NCI-H2081 (cell line): ENCODE measurements around the gene TSSK2.
A peak's percentile ranks its signal among the peaks of the same experiment; 100 is the strongest.
"Not testable (repeated sequence)": the region's sequence is repeated elsewhere in the genome, so short reads cannot be mapped to it uniquely, and the experiment has no call there.

ENCODE experiments used
- DNase-seq, 2 experiments: peaks; one replicate each; lab custom pipeline; 2025; lab: John Stamatoyannopoulos, UW

TSSK2 gene

DNA sequence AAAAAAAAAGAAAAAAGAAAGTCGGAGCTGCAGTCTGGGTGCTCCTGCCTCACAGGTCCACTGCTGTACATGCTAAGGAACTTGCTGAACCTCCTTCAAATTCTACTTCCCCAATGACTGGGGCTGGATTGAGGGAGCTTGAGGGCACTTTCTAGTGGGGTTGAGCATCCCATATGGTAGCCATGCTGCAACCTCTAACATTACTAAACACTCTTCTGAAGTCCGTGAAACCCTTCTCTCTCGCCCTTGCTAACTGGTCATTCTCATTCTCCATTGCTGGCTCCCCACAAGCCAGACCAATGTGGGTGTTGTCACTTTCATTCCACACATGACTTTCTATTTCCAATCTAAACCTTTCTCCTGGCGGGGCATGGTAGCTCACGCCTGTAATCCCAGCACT, 12.1 kb downstream of the TSSK2 start:
- DNase-seq = no peak

DNA sequence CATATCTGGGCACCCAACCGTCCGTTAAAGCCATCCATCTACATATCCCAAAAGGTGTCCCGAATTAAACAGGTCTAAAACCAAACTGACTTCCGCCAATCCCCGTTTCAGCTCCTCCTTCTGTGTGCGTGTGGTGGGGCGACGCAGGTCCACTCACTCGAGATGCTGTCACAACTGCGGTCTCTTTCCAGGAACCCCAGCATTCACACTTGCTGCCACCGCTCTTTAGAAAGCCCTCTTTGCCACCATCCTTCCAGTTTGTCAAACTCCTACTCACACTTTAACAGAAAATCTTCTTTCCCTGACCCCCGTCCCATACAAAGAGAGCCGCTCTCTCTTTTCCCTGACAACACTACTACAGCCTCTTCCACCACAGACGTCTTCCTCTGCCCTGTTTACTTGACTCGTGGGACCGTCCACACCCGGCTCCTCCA, 12.9 kb downstream of the TSSK2 start:
- no peak for DNase-seq

DNA sequence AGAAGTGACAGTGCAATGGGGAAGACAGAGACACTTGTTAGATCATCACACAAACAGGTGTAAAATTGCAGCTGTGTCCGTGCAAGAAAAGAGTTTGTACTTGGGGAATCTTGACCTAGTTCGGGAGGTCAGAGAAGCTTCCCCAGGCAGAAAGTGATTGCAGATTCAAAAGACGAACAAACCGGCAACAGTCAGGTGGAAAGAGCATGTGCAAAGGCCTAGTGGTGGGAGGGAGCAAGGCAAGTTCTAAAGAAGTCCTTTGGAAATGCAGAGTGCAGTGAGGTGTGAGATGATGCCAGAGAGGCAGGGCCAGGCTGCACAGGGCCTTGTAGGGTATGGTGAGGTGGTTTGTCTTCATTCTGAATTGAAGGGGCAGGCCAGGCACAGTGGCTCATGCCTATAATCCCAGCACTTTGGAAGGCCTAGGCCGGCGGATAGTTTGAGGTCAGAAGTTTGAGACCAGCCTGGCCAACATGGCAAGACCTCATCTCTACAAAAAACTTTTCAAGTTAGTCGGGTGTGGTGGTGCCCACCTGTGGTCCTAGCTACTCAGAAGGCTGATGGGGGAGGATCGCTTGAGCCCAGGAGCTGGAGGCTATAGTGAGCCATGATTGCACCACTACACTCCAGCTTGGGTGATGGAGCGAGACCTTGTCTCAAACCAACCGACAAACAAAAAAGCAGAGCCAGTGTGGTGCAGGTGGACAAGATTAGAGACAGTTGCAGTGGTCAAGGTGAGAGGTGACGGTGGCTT, 15.3 kb downstream of the TSSK2 start:
- DNase-seq = no peak

DNA sequence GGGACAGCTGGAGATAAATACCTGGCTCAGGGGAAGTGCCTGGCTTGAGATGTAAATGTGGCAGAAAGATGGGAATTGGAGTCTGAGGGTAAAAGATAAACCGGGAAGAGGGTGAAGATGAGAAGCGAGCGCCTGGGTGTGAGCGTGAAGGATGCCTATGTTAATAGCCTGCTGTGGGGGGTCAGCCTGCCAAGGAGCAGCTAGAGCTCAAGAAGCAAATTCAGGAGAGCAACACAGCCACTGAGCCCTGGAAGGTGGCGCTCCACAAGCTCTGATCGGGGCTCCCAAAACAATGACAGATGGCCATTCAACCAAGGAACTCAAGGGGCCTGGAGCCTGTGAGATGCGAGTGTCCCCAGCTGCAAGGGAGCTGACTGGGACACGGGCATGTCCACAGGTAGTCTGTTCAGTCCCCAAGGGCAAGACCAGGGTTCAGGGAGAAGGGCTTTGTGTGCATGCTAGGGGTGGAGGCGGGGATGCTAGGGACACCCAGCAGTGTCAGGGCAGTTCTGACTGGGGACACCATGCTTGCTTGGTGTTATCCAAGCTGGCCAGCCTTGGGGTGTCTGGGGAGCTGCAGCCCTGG, 16.2 kb downstream of the TSSK2 start:
- no peak for DNase-seq

DNA sequence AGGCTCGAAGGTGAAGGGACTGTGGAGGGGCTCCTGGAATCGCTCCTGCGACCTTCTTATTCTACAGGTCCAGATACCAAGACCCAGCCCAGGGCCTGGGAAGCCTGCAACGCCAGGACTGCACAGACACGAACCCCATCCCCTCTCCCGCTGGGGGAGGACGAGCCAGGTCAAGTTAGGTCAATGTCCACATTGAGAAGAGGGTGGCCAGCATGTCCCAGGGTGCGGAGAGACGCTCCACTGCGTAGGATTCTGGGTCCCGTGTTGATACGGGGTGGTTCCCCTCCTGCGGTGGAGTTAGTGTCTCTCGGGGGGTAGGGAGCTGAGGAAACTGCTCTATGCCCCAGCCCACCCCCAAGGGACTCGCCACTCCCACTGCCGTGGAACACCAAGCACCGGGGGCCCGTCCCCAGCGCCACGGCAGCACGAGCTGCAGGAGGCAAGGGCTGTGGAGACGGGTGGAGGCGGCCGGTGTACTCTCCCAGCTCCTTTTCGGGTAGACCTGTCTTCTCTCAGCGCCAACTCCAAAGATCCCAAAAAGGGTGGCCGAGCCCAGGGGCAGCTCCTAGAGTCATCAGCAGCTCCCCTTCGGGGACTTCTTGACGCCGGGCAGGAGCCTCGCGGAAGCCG, 17.4 kb downstream of the TSSK2 start:
- no peak for DNase-seq

DNA sequence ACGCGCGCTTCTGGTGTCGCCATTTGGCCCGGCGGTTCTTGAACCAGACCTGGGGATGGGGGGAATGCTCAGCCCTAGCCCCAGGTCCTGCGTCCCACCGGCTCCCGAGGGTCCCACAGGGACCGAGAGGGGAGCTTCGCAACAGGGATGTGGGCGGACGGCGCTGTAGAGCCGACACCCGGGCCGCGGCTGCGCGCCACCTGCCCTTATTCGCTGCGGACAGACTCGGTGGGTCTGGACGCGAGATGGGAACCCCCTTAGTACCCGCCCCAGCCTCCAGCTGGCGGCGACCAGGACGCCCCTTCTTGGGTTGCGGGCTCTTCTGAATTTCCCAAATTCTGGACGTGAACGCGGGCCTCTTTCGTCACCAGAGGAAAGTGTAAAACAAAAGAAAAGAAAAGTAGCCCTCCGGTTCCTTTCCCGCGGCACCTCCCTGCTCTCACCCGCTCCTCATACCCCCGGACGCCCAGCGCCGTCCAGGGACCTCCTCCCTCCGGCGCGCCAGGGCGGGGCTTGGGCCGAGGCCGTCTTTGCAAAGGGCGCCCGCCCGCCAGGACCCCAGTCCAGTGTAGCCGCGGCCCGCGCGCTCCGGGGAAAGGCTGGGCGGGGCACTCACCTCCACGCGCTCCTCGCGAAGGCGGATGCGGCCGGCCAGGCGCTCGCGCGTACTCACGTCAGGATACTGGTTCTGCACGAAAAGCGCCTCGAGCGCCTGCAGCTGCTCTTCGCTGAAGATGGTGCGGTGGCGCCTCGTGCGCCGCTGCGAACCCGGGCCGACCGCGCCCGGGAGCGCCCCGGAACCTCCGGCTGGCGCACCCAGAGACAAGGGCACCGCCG, 18.2 kb downstream of the TSSK2 start:
- DNase-seq = peak in 1 of 2 experiments; percentile 41

DNA sequence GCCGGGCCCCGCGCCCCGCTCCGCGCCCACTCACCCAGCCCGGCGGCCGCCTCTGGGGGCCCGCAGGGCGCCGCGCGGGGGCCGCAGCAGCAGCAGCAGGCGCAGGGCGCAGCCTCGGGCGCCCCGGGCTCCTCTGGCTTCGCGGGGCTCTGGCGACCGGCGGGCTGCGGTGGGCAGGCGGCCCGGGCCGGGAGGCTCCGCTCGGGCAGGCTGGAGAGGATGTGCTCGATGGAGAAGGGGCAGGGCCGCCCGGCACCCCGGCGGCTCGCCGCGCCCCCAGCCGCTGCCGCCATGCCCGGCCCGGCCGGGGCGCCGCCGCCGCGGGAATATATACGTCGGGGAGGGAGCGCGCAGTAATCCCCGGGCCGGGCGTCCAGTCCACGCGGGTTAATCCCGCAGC, 18.9 kb downstream of the TSSK2 start, which contains the start of gene GSC2:
TSS of gene GSC2 (minus strand) at position 302 of the 400 bp plus-strand sequence. CDS start at position 293, 9 bp downstream.
- DNase-seq = no peak

DNA sequence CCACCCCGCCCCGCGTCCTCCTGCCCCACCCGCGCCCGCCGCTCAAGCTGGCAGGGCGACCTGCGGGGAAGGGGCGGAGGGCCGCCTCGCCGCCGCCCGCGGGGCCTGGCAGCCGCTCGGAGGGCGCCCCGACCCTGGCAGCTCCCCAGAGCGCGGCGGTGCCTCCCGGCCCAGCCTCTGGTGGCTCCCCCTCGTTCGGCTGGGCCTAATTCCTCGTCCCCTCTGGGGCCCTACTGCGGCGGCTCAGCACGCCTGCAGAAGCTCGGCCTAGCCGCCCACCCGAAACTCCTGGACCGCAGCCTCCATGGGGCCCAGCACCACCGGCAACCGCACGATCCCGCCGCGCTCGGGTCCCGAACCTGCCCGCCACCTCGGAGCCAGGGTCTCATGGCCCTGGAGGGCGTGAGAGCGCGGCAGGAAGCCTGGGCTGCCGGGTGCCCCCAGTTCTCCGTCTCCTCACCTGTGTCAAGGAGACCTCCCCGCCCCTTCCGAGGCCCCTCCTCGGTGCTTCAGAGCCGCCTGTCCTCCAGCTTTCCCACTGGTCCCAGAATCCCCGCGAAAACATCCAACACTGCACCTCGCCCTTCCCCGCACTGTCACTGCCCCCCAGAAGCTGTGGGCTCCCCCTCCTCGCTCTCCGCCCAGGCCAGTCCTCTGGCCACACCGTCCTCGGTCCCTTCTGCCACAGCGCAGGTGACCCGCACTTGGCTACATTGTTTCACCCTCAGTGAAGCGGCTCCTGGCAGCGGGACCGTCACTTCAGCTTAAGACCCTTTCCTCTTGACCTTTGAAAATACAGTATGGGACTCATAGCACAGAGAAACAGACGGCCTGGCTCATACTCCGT, 19.6 kb downstream of the TSSK2 start:
- no peak for DNase-seq

DNA sequence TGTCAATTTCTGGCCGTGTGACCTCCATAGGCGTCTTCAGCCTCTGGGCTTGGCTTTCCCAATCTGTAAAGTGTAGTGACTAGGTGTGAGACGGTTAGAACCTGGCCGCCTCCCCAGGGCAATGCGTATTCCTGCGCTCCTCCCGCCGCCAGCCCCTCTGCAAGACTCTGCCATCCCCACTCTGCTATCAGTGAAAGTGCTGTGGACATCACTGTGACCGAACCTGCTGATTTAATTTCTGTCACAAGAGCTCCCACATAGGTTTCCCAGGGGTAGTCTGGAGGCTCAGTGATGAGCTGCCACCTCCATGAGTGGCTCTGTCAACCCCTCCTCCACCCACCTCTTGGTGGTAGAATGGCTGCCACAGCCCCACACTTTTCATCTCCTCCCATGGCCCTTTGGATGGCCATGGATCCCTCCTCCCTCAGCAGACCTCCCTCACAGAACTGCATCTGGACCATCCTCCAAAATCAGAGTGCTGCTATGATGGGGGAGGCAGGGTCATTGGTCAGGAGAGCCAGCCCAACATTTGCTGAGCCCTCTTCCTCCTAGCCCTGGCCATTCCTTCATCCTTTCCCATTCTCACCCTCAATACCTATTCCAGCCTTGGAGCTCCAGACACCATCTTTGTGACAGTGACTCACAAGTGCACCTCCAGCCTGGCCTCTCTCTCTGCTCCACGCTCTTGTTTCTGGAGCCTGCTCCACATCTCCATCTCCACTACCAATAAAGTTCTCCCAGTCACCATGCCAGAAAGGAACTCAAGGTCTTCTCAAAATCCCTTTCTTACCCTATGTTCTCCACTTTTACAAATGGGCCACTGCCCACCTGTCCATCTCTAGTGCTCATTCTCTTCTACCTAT, 20.5 kb downstream of the TSSK2 start:
- DNase-seq = no peak

DNA sequence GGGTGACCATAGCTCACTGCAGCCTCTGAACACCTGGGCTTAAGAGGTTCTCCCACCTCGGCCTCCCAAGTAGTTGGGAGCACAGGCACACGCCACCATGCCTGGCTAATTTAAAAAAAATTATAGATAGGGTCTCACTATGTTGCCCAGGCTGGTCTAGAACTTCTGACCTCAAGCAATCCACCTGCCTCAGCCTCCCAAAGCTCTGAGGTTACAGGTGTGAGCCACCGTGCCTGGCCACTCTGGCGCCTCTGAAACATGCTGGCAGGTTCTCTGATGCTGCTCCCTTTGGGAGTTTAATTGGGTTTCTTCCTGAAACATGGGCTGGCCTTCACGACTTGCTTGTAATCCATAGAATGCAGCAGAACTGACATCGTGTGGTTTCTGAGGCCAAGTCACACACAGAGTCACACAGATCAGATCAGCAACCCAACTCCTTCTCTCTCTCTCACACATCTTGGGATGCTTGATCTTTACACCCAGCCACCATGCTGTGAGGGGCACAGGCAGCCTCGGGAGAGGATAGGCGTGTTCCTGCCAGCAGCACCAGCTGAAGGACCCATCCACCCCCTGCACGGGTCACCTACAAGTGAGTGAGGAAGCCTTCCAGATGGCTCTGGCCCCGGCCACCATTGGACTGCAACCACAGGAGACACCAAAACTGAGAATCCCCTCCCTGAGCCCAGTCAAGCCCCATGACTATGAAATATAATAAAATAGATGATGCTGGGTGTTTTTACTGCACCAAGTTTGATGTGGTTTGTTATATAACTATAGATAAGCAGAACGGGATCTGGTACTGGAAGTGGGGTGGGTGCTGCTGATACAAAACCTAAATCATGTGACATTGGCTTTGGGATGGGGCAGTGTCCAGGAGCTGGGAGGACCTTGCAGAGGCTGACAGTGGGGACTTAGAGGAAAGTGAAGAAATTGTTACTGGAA, 22.1 kb downstream of the TSSK2 start:
- DNase-seq = no peak

DNA sequence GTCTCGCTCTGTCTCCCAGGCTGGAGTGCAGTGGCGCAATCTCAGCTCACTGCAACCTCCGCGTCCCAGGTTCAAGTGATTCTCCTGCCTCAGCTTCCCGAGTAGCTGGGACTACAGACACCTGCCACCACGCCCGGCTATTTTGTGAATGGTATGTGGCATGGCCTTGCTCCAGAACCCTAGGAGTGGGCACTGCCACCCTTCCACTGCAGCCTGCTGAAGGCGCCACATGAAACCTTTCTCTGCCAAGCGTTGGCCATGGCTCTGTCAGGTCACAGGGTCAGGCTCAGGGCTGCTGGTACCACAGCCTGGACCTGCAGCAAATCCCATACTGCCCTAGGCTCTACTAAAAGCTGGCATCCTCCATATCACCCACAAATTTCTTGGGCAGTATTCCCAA, 25.0 kb downstream of the TSSK2 start:
- not testable (repeated sequence) for DNase-seq

DNA sequence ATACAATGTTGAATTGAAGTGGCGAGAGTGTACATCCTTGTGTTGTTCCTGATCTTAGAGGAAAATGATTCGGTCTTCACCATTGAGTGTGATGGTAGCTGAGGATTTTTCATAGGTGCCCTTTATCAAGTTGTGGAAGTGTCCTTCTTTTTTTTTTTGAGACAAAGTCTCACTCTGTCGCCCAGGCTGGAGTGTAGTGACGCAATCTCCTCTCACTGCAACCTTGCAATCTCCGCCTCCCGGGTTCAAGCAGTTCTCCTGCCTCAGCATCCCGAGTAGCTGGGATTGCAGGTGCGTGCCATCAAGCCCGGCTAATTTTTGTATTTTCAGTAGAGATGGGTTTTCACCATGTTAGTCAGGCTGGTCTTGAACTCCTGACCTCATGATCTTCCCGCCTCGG, 27.5 kb downstream of the TSSK2 start:
- not testable (repeated sequence) for DNase-seq

DNA sequence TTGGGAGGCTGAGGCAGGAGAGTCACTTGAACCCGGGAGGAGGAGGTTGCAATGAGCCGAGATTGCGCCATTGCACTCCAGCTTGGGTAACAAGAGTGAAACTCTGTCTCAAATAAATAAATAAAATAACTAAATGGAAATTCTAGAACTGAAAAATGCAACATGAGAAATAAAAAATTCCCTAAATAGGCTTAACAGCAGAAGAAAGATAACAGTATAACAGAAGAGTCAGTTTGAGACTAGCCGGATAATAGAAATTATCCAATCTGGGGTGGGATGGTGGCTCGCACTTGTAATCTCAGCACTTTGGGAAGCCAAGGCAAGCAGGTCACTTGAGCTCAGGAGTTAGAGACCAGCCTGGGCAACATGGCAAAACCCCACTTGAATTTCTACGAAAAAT, 33.3 kb downstream of the TSSK2 start:
- DNase-seq = no peak

DNA sequence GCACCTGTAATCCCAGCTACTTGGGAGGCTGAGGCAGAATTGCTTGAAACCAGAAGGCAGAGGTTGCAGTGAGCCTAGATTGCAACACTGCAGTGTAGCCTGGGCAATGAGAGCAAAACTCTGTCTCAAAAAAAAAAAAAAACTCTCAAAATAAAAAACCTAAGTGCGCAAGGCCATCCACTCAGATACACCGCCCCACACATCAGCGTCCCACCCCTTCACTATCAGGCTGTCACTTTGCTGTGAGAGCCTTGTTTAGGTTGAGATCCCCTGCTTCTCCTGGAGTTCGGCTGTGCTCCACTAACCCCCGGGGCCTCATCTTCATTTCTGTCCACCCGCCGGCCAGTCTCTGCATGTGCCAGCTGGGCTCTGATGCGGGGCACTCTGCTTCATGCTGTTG, 35.3 kb downstream of the TSSK2 start:
- no peak for DNase-seq

DNA sequence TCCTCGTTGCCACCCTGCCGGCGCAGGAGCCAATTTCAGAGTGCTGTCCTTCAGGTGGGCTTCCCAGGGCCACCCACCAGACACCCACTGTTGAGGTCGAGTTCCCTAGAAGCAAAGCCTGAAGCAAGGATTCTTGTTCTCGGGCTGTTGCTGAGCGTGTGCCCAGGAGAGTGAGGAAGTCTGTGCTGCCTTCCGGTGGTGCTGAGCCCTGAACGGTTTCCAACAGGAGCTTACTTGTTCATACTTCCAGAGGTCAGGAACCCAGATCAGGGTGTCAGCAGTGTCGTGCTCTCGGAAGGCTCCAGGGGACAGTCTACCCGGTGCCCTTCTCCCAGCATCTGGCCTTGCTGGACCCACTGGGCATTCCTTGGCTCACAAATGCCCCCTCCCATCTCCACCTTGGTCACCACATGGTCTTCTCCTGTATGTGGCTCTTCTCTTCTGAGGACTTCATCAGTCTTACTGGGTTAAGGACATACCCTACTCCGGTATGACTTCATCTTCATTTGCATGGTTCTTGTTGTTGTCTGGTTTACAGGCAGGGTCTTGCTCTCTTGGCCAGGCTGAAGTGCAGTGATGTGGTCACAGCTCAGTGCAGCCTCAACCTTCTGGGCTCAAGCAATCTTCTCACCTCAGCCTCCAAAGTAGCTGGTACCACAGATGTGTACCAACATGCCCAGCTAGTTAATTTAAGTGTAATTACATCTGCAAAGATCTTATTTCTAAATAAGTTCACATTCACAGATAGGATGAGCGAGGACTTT, 36.2 kb downstream of the TSSK2 start:
- DNase-seq = no peak

DNA sequence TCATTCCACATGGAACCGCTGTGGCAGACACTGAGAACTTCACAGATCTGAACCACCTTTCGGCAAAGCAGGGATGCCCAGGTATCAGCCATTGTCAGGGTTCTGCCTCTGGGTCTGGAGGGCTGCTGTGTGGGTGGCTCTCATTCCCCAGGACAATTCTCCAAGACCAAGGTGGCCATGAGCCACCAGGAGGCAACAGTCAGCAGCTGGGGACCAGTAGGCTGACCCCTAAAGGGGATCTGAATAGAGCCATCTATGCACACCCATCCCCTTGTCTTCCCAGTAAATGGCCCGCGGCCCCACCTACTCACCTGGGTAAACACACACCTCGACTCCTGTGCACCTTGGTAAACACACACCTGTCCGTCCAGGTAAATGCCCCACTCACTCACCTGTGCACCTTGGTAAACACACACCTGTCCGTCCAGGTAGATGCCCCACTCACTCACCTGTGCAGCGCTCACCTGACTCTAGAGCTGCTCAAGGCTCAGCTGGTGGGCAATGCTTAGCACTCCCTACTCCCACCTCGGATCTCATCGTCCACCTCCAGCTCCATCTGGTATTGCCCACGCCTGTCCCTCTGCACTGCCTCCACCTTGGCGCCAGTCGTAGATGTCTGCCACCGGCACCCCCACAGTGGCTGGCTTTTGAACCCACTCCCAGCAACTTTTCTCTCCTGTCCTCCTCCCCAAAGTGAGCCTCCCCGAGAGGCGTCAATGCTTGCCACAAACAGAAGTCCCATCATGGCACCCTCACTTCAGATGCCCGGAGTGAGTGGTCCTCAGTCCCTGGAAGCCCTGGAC, 37.2 kb downstream of the TSSK2 start:
- DNase-seq = no peak
